GM18951 (cell line): ENCODE results near the gene TAOK2.
"Not testable (repeated sequence)": the region's sequence is repeated elsewhere in the genome, so short reads cannot be mapped to it uniquely, and the experiment has no call there.

ENCODE experiments used
- POLR2A ChIP-seq: IDR thresholded peaks from 4 replicates; pipeline ENCODE4 v1.6.1; 2011; ENCODE audit warnings: mild to moderate bottlenecking; ENCODE audit not compliant: insufficient read length, insufficient read depth; ENCODE audit errors: extremely low read depth
- in situ Hi-C: fragments of 300-500 bp; cut with MboI; formaldehyde crosslinking; loops from one replicate; pipeline ENCODE4 v1.12.0; 2022; ENCODE audit warnings: low sequenced_read_pairs, mixed read lengths, inconsistent platforms; ENCODE audit not compliant: unreplicated experiment

The TAOK2 gene

DNA sequence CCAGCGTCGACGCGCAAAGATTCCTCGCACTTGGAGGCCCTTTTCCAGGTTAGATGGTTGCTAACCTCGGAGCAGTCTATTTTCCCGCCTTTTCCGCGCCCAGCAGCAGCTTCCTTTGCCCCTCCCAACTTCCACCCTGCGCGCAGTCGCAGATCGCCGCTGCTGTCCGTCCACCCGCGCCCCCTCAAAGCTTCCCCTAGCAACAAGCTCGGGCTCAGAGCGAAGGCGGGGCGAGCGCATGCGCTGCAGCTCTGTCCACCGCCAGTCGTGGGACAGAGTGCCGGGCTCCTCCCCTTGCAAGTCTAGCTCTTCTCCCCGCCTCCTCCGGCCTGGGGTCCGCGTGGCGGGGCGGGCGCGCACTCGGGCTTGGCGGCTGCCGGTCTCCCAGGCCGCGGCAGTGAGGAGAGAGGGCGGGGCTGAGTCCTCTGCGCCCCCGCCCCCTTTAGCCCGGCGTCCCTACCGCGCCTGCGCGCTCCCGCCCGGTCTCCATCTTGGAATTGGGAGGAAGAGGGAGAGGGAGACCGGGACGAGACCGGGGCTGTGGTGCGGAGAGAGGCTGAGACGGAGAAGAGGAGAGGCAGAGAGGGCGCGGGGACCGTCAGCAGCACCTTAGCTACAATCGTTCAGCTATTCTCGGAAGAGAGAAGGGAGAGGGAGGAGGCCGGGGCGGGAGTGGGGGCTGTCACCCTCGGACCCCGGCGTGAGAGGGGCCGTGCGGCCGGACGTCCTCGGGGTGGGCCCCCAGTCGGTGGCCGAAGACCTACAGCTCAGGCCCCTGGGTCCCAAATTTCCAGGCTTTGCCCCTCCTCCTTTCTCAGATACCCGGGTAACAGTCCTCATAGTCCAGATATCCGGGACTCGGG, at the start of gene TAOK2:
TAOK2 (plus strand) TSS at position 485 of the 863 bp plus-strand sequence. CDS start 3,905 bp downstream, outside the sequence.
- in situ Hi-C loops: no loop called here

DNA sequence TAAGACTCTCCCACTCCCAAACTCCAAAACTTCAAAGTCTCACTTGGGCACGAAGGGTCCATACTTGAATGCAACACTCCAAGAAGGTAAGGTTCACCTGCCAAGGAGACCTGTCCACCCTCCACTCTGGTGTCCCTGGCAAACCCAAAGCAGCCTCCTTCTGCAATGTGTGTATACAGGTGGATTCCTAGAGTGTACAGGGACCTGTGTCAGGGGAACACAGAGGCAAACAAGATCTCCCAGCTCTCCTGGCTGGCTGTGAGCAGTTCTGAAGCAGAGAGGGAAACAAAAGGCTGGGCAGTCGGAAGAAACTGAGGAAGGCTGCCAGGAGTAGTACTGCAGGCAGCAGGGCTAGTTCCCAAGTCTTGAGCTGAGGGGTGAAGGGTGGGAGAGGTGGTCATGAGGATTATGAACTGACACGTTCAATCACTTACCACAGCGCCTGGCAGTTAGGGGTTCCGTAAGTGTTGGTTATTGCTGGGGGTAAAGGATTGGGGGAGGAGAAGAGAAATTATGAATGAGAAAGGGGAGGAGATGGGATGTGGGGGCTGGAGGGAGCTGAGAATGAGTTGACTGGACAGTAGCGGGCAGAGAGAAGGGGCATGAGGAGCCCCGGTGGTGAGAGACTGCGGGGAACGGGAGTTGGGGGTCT, 48.4 kb upstream of the TAOK2 start:
- TF ChIP-seq POLR2A: no peak
- in situ Hi-C loops: no loop called here

More for the DNA sequence above, at the start of gene TAOK2:
- peak; percentile 93 for TF ChIP-seq POLR2A

DNA sequence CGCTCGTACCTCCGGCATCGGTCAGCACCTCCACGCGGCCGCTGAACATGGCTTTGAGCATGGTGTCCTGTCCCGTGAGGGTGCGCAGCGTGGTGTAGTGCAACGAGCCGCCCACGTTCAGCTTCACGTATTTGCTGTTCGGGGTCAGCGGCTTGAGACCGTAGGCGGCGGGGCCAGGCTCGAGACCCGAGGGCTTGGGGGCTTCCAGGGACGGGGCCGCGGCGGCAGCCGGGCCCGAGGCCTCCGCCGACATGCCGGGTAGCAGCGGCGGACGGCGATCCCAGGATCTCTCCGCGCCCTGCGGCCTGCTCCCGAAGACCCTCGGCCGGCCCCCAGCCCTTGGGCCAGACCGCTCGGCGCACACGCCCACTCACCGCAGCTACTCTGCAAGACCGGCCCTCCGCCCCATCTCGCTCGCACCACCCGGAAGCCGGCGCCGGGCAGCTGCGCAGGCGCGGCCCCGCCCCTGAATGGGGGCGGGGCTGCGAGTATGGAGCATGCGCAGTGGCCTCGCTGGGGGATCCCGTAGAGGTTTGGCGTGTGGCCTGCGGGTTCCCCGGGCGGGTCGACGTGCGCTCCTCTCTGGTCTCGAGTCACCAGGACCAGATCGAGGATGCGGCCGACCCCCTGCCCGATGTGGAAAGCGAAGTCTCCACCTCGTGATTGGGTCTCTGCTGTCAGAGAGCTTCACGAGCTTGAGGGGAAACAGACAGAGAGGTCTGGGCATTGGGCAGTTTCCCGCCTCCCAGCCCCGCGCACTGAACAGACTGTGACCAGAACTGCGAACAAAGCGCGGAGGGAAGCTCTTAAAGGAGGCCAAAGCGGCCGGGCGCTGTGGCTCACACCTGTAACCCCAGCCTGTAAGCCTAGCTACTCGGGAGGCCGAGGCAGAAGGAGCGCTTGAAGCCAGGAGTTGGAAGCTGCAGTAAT, 47.6 kb upstream of the TAOK2 start, which contains the start of gene KCTD13:
KCTD13 (minus strand) TSS at position 446 of the 930 bp plus-strand sequence; CDS start at position 253, 193 bp downstream.
- TF ChIP-seq POLR2A: peak; percentile 96
- in situ Hi-C loops: no loop called here

DNA sequence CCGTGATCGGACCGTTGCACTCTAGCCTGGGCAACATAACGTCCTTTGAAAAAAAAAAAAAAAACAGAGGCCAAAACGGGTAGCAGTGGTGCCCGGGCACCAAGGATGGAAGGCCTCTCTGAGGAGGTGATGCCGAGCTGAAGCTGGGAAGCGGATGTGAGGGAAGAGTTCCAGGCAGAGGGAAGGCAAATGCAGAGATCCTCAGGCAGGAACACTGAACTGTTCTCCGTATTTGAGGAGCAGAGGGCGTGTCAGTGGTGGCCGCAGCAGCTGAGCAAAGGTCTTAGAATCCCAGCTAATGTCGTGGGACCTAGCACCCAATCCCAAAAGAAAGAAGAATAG, 47.0 kb upstream of the TAOK2 start:
- in situ Hi-C loops: no loop called here
- TF ChIP-seq POLR2A: no peak

DNA sequence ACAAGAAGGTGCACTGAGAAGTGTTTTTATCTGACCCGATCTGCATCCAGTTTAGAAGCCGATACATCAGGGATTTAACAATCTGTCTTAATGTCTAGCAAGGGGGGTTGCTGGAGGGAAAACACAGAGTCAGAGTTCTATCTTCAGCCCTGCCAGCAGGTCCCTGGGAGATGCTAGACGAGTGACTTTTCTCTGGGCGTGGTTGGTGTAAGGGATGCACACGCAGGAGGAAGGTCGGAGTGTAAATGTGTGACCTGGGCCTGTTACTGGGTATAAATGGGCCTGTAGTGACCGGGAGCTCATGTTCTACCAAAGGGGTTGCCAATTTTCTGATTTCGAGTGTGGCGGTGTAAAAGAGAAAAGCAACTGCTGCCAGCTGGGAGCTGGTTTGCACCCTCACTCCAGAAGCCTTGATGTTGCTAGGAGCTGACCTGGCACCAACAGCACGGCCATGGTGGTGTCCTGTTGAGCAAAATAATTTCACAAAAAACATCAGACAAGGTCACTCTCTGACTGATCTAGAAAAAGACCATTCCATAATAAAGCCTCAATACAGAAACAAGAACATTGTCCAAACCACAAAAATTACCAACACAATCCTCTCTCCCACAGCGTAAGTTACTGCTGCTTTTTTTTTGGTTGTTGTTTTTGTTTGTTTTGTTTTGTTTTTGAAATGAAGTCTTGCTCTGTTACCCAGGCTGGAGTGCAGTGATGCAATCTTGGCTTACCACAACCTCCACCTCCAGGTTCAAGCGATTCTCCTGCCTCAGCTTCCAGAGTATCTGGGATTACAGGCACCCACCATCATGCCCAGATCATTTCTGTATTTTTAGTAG, 46.4 kb upstream of the TAOK2 start:
- in situ Hi-C loops: no loop called here
- no peak for TF ChIP-seq POLR2A

DNA sequence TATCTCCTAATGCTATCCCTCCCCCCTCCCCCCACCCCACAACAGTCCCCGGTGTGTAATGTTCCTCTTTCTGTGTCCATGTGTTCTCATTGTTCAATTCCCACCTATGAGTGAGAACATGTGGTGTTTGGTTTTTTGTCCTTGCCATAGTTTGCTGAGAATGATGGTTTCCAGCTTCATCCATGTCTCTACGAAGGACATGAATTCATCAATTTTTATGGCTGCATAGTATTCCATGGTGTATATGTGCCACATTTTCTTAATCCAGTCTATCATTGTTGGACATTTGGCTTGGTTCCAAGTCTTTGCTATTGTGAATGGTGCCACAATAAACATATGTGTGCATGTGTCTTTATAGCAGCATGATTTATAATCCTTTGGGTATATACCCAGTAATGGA, 41.9 kb upstream of the TAOK2 start:
- in situ Hi-C loops: not testable (repeated sequence)

DNA sequence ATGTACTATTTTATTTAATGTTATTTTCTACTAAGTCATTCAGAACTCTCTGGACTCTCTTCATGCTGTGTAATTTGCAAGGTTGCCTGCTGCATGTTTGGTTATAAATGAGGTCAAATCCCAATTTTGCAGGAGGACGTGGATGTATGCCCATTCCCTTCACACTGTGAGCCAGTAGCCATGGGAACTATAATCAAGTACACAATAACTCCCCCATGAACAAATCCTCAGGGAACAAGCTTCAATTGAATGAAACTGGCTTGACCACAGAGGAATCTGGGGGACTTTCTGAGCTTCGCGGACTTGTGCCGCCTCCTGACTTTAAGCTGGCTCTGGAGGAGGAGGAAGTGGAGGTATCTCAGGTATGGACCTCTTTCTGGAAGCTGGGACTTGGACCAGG, 33.0 kb upstream of the TAOK2 start:
- in situ Hi-C loops: no loop called here
- TF ChIP-seq POLR2A: no peak

DNA sequence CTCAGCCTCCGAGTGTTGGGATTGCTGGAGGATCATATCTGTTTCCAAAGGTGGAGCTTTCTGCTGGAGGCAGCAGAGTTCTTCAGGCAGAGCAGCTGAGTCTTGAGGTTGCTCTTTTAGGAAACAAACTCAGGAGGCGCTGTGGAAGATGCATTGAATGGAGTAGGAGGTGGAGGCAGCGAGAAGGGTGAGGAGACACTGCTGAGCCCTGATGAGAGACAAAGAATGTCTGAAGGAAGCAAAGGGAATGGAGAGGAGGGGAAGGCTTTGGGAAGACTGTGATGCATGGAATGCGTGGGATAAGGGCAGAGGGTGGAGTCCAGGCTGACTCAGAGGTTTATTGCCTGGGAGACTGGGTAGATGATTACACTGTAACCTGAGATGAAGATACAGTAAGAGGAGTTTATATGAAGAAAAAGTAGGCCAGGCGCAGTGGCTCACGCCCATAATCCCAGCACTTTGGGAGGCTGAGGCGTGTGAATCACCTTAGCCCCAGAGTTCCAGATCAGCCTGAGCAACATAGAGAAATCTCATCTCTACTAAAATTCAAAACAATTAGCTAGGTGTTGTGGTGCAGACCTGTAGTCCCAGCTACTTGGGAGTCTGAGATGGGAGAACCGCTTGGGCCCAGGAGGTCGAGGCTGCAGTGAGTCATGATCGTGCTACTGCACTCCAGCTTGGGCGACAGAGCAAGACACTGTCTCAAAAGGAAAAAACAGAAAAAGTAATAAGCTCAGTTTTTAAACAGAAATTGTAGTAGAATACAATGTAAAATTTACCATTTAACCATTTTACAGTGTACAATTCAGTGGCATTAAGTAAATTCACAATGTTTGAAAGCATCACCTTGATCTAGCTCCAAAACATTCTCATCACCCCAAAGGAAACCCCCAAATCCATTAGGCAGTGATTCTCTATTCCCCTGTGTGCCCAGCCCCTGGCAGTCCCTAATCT, 29.5 kb upstream of the TAOK2 start:
- no peak for TF ChIP-seq POLR2A
- in situ Hi-C loops: no loop called here

DNA sequence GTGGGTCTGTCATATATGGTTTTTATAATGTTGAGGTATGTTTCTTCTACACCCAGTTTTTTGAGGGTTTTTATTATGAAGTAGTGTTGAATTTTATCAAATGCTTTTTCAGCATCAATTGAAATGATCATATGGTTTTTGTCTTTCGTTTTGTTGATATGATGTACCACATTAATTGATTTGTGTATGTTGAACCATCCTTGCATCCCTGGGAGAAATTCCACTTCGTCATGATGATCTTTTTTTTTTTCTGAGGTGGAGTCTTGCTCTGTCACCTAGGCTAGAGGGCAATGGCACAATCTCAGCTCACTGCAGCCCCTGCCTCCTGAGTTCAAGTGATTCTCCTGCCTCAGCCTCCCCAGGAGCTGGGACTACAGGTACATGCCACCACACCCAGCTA, 25.8 kb upstream of the TAOK2 start:
- TF ChIP-seq POLR2A: no peak
- in situ Hi-C loops: no loop called here

DNA sequence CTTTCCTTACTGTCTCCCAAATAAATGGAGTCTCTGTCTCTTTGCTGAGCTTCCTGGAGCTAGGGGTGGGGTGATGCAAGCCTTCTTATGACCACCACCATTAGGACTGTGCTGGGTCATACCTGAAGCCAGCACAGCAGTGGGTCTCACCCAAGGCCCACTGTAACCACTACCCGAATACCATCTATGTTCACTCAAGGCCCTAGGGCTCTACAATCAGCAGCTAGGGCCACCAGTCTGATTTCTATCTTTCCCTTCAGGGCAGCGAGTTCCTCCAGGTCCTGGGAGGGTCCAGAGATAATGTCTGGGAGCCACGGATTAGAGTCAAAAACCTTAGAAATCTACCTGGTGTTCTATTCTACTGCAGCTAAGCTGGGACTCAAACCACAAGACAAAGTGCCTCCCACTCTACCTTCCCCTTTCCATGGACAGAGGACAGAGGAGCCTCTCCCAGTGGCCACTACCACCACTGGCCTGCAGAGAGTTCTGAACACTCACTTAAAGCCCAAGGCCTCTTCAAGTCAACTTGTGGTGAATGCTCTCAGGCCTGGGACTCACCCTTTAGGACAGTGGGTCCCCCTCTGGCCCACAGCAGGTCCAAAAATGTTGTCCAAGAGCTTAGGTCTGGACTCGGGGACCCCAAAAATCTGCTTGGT, 22.7 kb upstream of the TAOK2 start:
- in situ Hi-C loops: no loop called here
- TF ChIP-seq POLR2A: no peak
